Body of pancreas (tissue), 4 donors: ENCODE results near the gene KIRREL3. TPM values are rescaled to one million over a fixed set of nuclear protein-coding genes. Genes with fewer than 3 reads are reported as not detected.

Experiments used
- ATAC-seq: fragments of 150-250 bp; one replicate; pipeline ENCODE4 v1.9.1; 2016
- DNase-seq, 4 donors: peaks; one replicate each; pipeline ENCODE4 v3.0.0-alpha.2; 2019
- H3K27ac ChIP-seq, 4 donors: fragments of 200-600 bp; sonication (generic); 1 replicate in 3 of 4; 2 replicates in 1 of 4; pipeline versions ENCODE4 v1.5.1 to v1.6.1; 2016 to 2019; ENCODE audit warnings: mild to moderate bottlenecking in 1 of 4, mixed read lengths in 1 of 4, moderate library complexity in 1 of 4
- H3K27me3 ChIP-seq, 2 donors: fragments of 200-600 bp; sonication (generic); one replicate each; pipeline ENCODE4 v1.6.0; 2016; ENCODE audit warnings: mild to moderate bottlenecking in 1 of 2
- H3K36me3 ChIP-seq, 2 donors: fragments of 200-600 bp; sonication (generic); replicated peaks in 1 of 2; 2 replicates each; pipeline ENCODE4 v1.5.1; 2016; ENCODE audit warnings: low read depth in 2 of 2; ENCODE audit not compliant: insufficient read depth in 1 of 2
- H3K4me1 ChIP-seq: fragments of 200-600 bp; sonication (generic); one replicate; pipeline ENCODE4 v1.6.0; 2016
- H3K4me3 ChIP-seq, 2 donors: fragments of 200-600 bp; sonication (generic); 1 replicate in 1 of 2; 2 replicates in 1 of 2; pipeline ENCODE4 v1.5.1; 2016 to 2019
- H3K9me3 ChIP-seq, 3 donors: fragments of 200-600 bp; sonication (generic); 1 replicate in 2 of 3; 2 replicates in 1 of 3; pipeline ENCODE4 v1.5.1; 2016
- CTCF ChIP-seq, 7 experiments: fragments of 450-650 bp in 4 of 7; fragments of 200-600 bp in 3 of 7; sonication (generic) in 3 of 7; IDR thresholded peaks; one replicate each; pipeline ENCODE4 v1.5.1; 2016 to 2019; ENCODE audit warnings: antibody characterized with exemption in 7 of 7
- POLR2A ChIP-seq, 3 donors: fragments of 450-650 bp; IDR thresholded peaks; one replicate each; pipeline ENCODE4 v1.6.1; 2016; ENCODE audit warnings: antibody characterized with exemption in 3 of 3, mild to moderate bottlenecking in 2 of 3
- WGBS, 2 donors: methylation state at CpG; one replicate each; pipeline ENCODE4 v1.1.5; 2017; 5-methylcytosine and 5-hydroxymethylcytosine counted together
- intact Hi-C: fragments of 100-400 bp; cut with DNase I; formaldehyde crosslinking; loops from one replicate; pipeline ENCODE4 v1.15.1; 2023
- total RNA-seq, 2 donors: library from RNA; depleted of rRNA; stranded (reverse); fragments of >200 nt; gene quantifications; one replicate each; pipeline ENCODE4 v1.1.0, GENCODE V29; 2016

Gene KIRREL3
- total RNA-seq, 2 donors from 2014 or later, result 0.26 TPM; not detected in 1

- H3K27ac ChIP-seq, result no peak overlapping the region
- TF ChIP-seq CTCF (IDR thresholded peaks at IDR 0.05), result no peak
- TF ChIP-seq POLR2A (IDR thresholded peaks at IDR 0.05), result no peak
- H3K4me1 ChIP-seq, result no peaks in the 10 kb centered on the region
- WGBS, 2 donors, result 54 to 61% methylated on average over 5 of the region's 5 CpGs
- intact Hi-C loops, result no loop called here
- H3K36me3 ChIP-seq, result no peaks in the 10 kb centered on the region
- H3K9me3 ChIP-seq, result no peaks in the 10 kb centered on the region
- no peak overlapping the region for H3K4me3 ChIP-seq
- ATAC-seq (no peak), DNase-seq (no peak)
- no peaks in the 10 kb centered on the region for H3K27me3 ChIP-seq
These were observed 29.3 kb downstream of the KIRREL3 start for GRCh38 chr11:126971305-126971704.

- Histone ChIP-seq H3K9me3 (no peaks in the 10 kb centered on the region), H3K27ac (no peak overlapping the region), H3K4me1 (no peaks in the 10 kb centered on the region), H3K27me3 (no peaks in the 10 kb centered on the region), H3K4me3 (no peak overlapping the region), H3K36me3 (no peaks in the 10 kb centered on the region)
- 25 to 31% methylated on average over 6 of the region's 6 CpGs for WGBS, 2 donors
- no peak for ATAC-seq
- intact Hi-C loops, result no loop called here
- TF ChIP-seq CTCF (IDR thresholded peaks at IDR 0.05) (peak in 6 of 7 experiments; percentile 24 to 55 (median 39)), POLR2A (IDR thresholded peaks at IDR 0.05) (no peak)
- no peak for DNase-seq
These were observed 30.6 kb downstream of the KIRREL3 start for GRCh38 chr11:126969865-126970479.

- no peaks in the 10 kb centered on the region for H3K36me3 ChIP-seq
- TF ChIP-seq CTCF (IDR thresholded peaks at IDR 0.05) (no peak), POLR2A (IDR thresholded peaks at IDR 0.05) (no peak)
- no peaks in the 10 kb centered on the region for H3K4me1 ChIP-seq
- H3K9me3 ChIP-seq, result no peaks in the 10 kb centered on the region
- H3K27ac ChIP-seq, result no peak overlapping the region
- intact Hi-C loops, result no loop called here
- no peak for ATAC-seq
- 22 to 29% methylated on average over 14 of the region's 14 CpGs for WGBS, 2 donors
- DNase-seq, result no peak
- H3K4me3 ChIP-seq, result no peak overlapping the region
- H3K27me3 ChIP-seq, result no peaks in the 10 kb centered on the region
These were observed 31.7 kb downstream of the KIRREL3 start for GRCh38 chr11:126968915-126969314.

- H3K27me3 ChIP-seq, result no peaks in the 10 kb centered on the region
- H3K4me3 ChIP-seq, result no peak overlapping the region
- ATAC-seq (no peak), DNase-seq (no peak)
- no peaks in the 10 kb centered on the region for H3K4me1 ChIP-seq
- H3K27ac ChIP-seq, result no peak overlapping the region
- no peaks in the 10 kb centered on the region for H3K9me3 ChIP-seq
- TF ChIP-seq CTCF (IDR thresholded peaks at IDR 0.05), result no peak
- TF ChIP-seq POLR2A (IDR thresholded peaks at IDR 0.05), result no peak
- 61 to 69% methylated on average over 6 of the region's 6 CpGs for WGBS, 2 donors
- no peaks in the 10 kb centered on the region for H3K36me3 ChIP-seq
- intact Hi-C loops, result no loop called here
These were observed 35.2 kb downstream of the KIRREL3 start for GRCh38 chr11:126965331-126965730.
